CD4-positive, alpha-beta T cell (primary cell): ENCODE measurements around the gene PCDHGB3. TPM values are rescaled to one million over a fixed set of nuclear protein-coding genes. Genes with fewer than 3 reads are reported as not detected.

ENCODE experiments used
- ATAC-seq: fragments of 200-7000 bp; cut with Tn5 transposase; one replicate; pipeline ENCODE4 v1.10.0; 2022; ENCODE audit warnings: mild to moderate bottlenecking; ENCODE audit not compliant: poor library complexity
- CTCF ChIA-PET: fragments of 350-600 bp; sonication (Branson Sonifier 250); formaldehyde crosslinking; loops from one replicate; lab custom pipeline; 2021; ENCODE audit warnings: antibody characterized with exemption, inconsistent platforms; lab: Charles Lee
- POLR2A ChIA-PET: fragments of 350-600 bp; sonication (Branson Sonifier 250); formaldehyde crosslinking; loops from one replicate; lab custom pipeline; 2021; ENCODE audit warnings: antibody characterized with exemption, inconsistent platforms; lab: Charles Lee
- DNase-seq, 14 experiments: peaks; one replicate each; pipeline ENCODE4 v3.0.0-alpha.2; 2013 to 2020; ENCODE audit warnings: mixed read lengths in 2 of 14
- H3K27ac ChIP-seq, 2 donors: one replicate each; pipeline versions ENCODE4 v1.5.1 to v1.7.0; 2013; ENCODE audit warnings: low read length in 2 of 2, low read depth in 1 of 2, mild to moderate bottlenecking in 1 of 2
- H3K27me3 ChIP-seq, 2 experiments: 1 replicate in 1 of 2; 2 replicates in 1 of 2; pipeline versions ENCODE4 v1.6.1 to v1.7.0; 2013; ENCODE audit warnings: low read length in 2 of 2, control low read depth in 1 of 2, mild to moderate bottlenecking in 1 of 2, moderate library complexity in 1 of 2; ENCODE audit not compliant: insufficient read depth in 2 of 2, control insufficient read depth in 1 of 2
- H3K36me3 ChIP-seq: one replicate; pipeline ENCODE4 v1.6.1; 2013; ENCODE audit warnings: low read length, control low read depth; ENCODE audit not compliant: insufficient read depth
- H3K4me1 ChIP-seq: one replicate; pipeline ENCODE4 v1.6.1; 2013; ENCODE audit warnings: low read length, control low read depth; ENCODE audit not compliant: insufficient read depth
- H3K4me3 ChIP-seq: one replicate; pipeline ENCODE4 v1.5.1; 2013; ENCODE audit warnings: mild to moderate bottlenecking, low read length, moderate library complexity
- H3K9me3 ChIP-seq, 2 experiments: 1 replicate in 1 of 2; 2 replicates in 1 of 2; pipeline versions ENCODE4 v1.6.1 to v1.7.0; 2013; ENCODE audit warnings: low read length in 2 of 2, mild to moderate bottlenecking in 2 of 2, control low read depth in 1 of 2, moderate library complexity in 1 of 2; ENCODE audit not compliant: control insufficient read depth in 1 of 2, insufficient read depth in 1 of 2
- H3K27ac Mint-ChIP-seq: one replicate; pipeline ENCODE4 v1.8.0; 2020; ENCODE audit warnings: mixed read lengths
- H3K27me3 Mint-ChIP-seq: one replicate; pipeline ENCODE4 v1.8.0; 2021; ENCODE audit warnings: mixed read lengths
- H3K36me3 Mint-ChIP-seq: one replicate; pipeline ENCODE4 v1.8.0; 2021; ENCODE audit warnings: low read depth, mixed read lengths
- H3K4me1 Mint-ChIP-seq: one replicate; pipeline ENCODE4 v1.8.0; 2021; ENCODE audit warnings: low read depth, mixed read lengths
- H3K4me3 Mint-ChIP-seq: one replicate; pipeline ENCODE4 v1.8.0; 2020; ENCODE audit warnings: mild to moderate bottlenecking, mixed read lengths
- H3K9me3 Mint-ChIP-seq: one replicate; pipeline ENCODE4 v1.8.0; 2020; ENCODE audit warnings: mixed read lengths
- CTCF ChIP-seq: fragments of 200-600 bp; IDR thresholded peaks from one replicate; pipeline ENCODE4 v1.8.0; 2022; ENCODE audit warnings: antibody characterized with exemption, mild to moderate bottlenecking
- intact Hi-C, 2 experiments: fragments of 100-400 bp; cut with DNase I in 1 of 2; cut with micrococcal nuclease in 1 of 2; formaldehyde crosslinking; loops; one replicate each; pipeline versions ENCODE4 v1.15.1 to v1.9.0; 2023 to 2025; cut with DNase I, micrococcal nuclease
- total RNA-seq, 174 experiments: library from RNA in 2 of 174; stranded (reverse) in 2 of 174; gene quantifications; one replicate each; pipeline ENCODE4 v1.2.3 and lab custom pipeline; 2021 to 2026

The PCDHGB3 gene
- total RNA-seq, 2 experiments from 2014 or later, result 0.11 to 0.28 TPM

- no peak for TF ChIP-seq CTCF
- no peak overlapping the region for H3K4me3 Mint-ChIP-seq
- Histone ChIP-seq H3K4me3 (no peak overlapping the region), H3K4me1 (no peaks in the 10 kb centered on the region), H3K27ac (no peak overlapping the region), H3K9me3 (peaks cover 48 to 70% of the 10 kb centered on the region in 2 experiments), H3K27me3 (peaks cover 57 to 88% of the 10 kb centered on the region in 2 experiments), H3K36me3 (no peaks in the 10 kb centered on the region)
- H3K36me3 Mint-ChIP-seq, result peaks cover 33% of the 10 kb centered on the region
- intact Hi-C loops, result no loop called here
- H3K27me3 Mint-ChIP-seq, result peaks cover 89% of the 10 kb centered on the region
- ChIA-PET POLR2A (no interaction called here), CTCF (interaction anchor here (1.5 kb wide), 1 partner anchor 230 kb away, joined by 3 read pairs; the partner anchor contains the start of gene DIAPH1)
- H3K4me1 Mint-ChIP-seq, result no peaks in the 10 kb centered on the region
- no peak overlapping the region for H3K27ac Mint-ChIP-seq
- peaks cover 30% of the 10 kb centered on the region for H3K9me3 Mint-ChIP-seq
- DNase-seq, result no peak
- ATAC-seq, result no peak
Measured at GRCh38 chr5:141388661-141389060, 18.6 kb downstream of the PCDHGB3 start.

- Histone ChIP-seq H3K27me3 (peaks cover 58 to 87% of the 10 kb centered on the region in 2 experiments), H3K36me3 (no peaks in the 10 kb centered on the region), H3K4me1 (no peaks in the 10 kb centered on the region), H3K4me3 (no peak overlapping the region), H3K9me3 (peaks cover 50 to 70% of the 10 kb centered on the region in 2 experiments), H3K27ac (no peak overlapping the region)
- Mint-ChIP-seq H3K27me3 (peaks cover 89% of the 10 kb centered on the region), H3K27ac (no peak overlapping the region), H3K9me3 (peaks cover 31% of the 10 kb centered on the region), H3K4me3 (no peak overlapping the region), H3K36me3 (peaks cover 33% of the 10 kb centered on the region), H3K4me1 (no peaks in the 10 kb centered on the region)
- CTCF ChIA-PET, result no interaction called here
- no peak for ATAC-seq
- POLR2A ChIA-PET, result no interaction called here
- no peak for DNase-seq
- intact Hi-C loops, result no loop called here
- TF ChIP-seq CTCF, result no peak
Measured at GRCh38 chr5:141389153-141390042, 19.4 kb downstream of the PCDHGB3 start.

- no peak within 1 kb of the TSS for H3K27ac Mint-ChIP-seq
- TF ChIP-seq CTCF, result no peak
Measured at GRCh38 chr5:141392429-141393198, 22.6 kb downstream of the PCDHGB3 start, which contains the start of gene PCDHGA8. Gene PCDHGA8, plus strand, starts transcription at chr5:141392633. Its CDS starts 181 bp downstream, at chr5:141392814.

More at GRCh38 chr5:141392429-141393198, 22.6 kb downstream of the PCDHGB3 start, which contains the start of gene PCDHGA8:
- POLR2A ChIA-PET, result no interaction called here
- no peak within 1 kb of the TSS for H3K27ac ChIP-seq
- intact Hi-C loops, result no loop called here
- no peaks in the 10 kb centered on the region for H3K4me1 ChIP-seq
- Mint-ChIP-seq H3K4me1 (no peaks in the 10 kb centered on the region), H3K9me3 (peaks cover 19% of the 10 kb centered on the region), H3K4me3 (no peak within 1 kb of the TSS), H3K27me3 (peaks cover 85% of the 10 kb centered on the region), H3K36me3 (peaks cover 20% of the 10 kb centered on the region)
- peaks cover 53 to 89% of the 10 kb centered on the region in 2 experiments for H3K27me3 ChIP-seq
- DNase-seq (no peak), ATAC-seq (no peak)
- CTCF ChIA-PET, result interaction anchor here (0.9 to 1.0 kb wide), 2 partner anchors 23 to 171 kb away, joined by 3 to 4 read pairs; partner anchors contain the start of gene PCDHGB3
- peaks cover 49 to 53% of the 10 kb centered on the region in 2 experiments for H3K9me3 ChIP-seq
- no peak within 1 kb of the TSS for H3K4me3 ChIP-seq
- no peaks in the 10 kb centered on the region for H3K36me3 ChIP-seq
